SK-N-SH (cell line): Measurements from ENCODE around the gene IRF2BPL. TPM values are rescaled to one million over a fixed set of nuclear protein-coding genes. Genes with fewer than 3 reads are reported as not detected.

Source experiments
- CTCF ChIA-PET: fragments of 300-600, 350-600 bp; formaldehyde crosslinking; extraction: SDS; loops from one replicate; lab custom pipeline; 2021; lab: Yijun Ruan, JAX
- POLR2A ChIA-PET: fragments of 350-600 bp; sonication (Branson Sonifier 250); formaldehyde crosslinking; extraction: SDS; loops from one replicate; lab custom pipeline; 2020; ENCODE audit warnings: antibody characterized with exemption, inconsistent platforms; lab: Yijun Ruan, JAX
- DNase-seq: peaks from one replicate; pipeline ENCODE4 v3.0.0; 2012
- H2AFZ ChIP-seq: fragments of 200-600 bp; sonication (generic); 2 replicates; pipeline ENCODE4 v1.8.1; 2016; ENCODE audit warnings: antibody characterized with exemption, mild to moderate bottlenecking, low read depth
- H3F3A ChIP-seq: fragments of 200-600 bp; sonication (generic); replicated peaks from 2 replicates; pipeline ENCODE3; 2016; ENCODE audit warnings: antibody characterized with exemption, mild to moderate bottlenecking; ENCODE audit not compliant: insufficient read depth
- H3K27ac ChIP-seq, 2 experiments: fragments of 200-500 bp in 1 of 2; fragments of 200-600 bp in 1 of 2; sonication (Bioruptor generic) in 1 of 2; sonication (generic), shearing (Covaris generic) in 1 of 2; 2 replicates each; pipeline versions ENCODE4 v1.5.1 to v1.6.1; 2014 to 2016; ENCODE audit warnings: low read depth in 2 of 2, inconsistent platforms in 1 of 2, low read length in 1 of 2, mild to moderate bottlenecking in 1 of 2, mixed read lengths in 1 of 2
- H3K27me3 ChIP-seq: fragments of 200-600 bp; sonication (generic), shearing (Covaris generic); 2 replicates; pipeline ENCODE4 v1.6.1; 2016; ENCODE audit warnings: mixed run types; ENCODE audit not compliant: insufficient read depth
- H3K36me3 ChIP-seq, 2 experiments: fragments of 200-500 bp in 1 of 2; fragments of 200-600 bp in 1 of 2; sonication (Bioruptor generic) in 1 of 2; sonication (generic) in 1 of 2; replicated peaks in 1 of 2; 2 replicates each; pipeline versions ENCODE3 to v1.5.1; 2014 to 2016; ENCODE audit warnings: low read length in 1 of 2, mild to moderate bottlenecking in 1 of 2; ENCODE audit not compliant: insufficient read depth in 2 of 2, control insufficient read depth in 1 of 2
- H3K4me1 ChIP-seq, 2 experiments: fragments of 200-500 bp in 1 of 2; fragments of 200-600 bp in 1 of 2; sonication (Bioruptor generic) in 1 of 2; sonication (generic), shearing (Covaris generic) in 1 of 2; 2 replicates each; pipeline versions ENCODE4 v1.5.1 to v1.6.1; 2014 to 2016; ENCODE audit warnings: low read depth in 1 of 2, low read length in 1 of 2, mixed run types in 1 of 2; ENCODE audit not compliant: insufficient read depth in 2 of 2, control insufficient read depth in 1 of 2
- H3K4me2 ChIP-seq: fragments of 200-600 bp; sonication (generic), shearing (Covaris generic); 2 replicates; pipeline ENCODE4 v1.6.1; 2017; ENCODE audit warnings: mixed run types
- H3K4me3 ChIP-seq, 2 experiments: fragments of 200-500 bp in 1 of 2; fragments of 200-600 bp in 1 of 2; sonication (Bioruptor generic) in 1 of 2; sonication (generic), shearing (Covaris generic) in 1 of 2; 2 replicates each; pipeline versions ENCODE4 v1.5.1 to v1.8.1; 2014 to 2016; ENCODE audit warnings: low read depth in 2 of 2, inconsistent platforms in 1 of 2, low read length in 1 of 2, mild to moderate bottlenecking in 1 of 2, mixed read lengths in 1 of 2, moderate library complexity in 1 of 2
- H3K79me2 ChIP-seq: fragments of 200-600 bp; sonication (generic); 2 replicates; pipeline ENCODE4 v1.8.1; 2017; ENCODE audit warnings: mild to moderate bottlenecking; ENCODE audit not compliant: insufficient read depth
- H3K9ac ChIP-seq: fragments of 200-600 bp; sonication (generic); 2 replicates; pipeline ENCODE4 v1.6.1; 2017; ENCODE audit warnings: mixed run types
- H3K9me2 ChIP-seq: fragments of 200-600 bp; sonication (generic); 2 replicates; pipeline ENCODE4 v1.6.1; 2017; ENCODE audit warnings: mixed run types
- H3K9me3 ChIP-seq: fragments of 200-600 bp; sonication (generic); 2 replicates; pipeline ENCODE4 v1.6.1; 2017; ENCODE audit warnings: mixed run types, mild to moderate bottlenecking, moderate library complexity
- H4K20me1 ChIP-seq: fragments of 200-600 bp; sonication (generic); 2 replicates; pipeline ENCODE4 v1.6.1; 2017; ENCODE audit warnings: mild to moderate bottlenecking, mixed run types; ENCODE audit not compliant: insufficient read depth
- ELF1 ChIP-seq: IDR thresholded peaks from 2 replicates; pipeline ENCODE4 v1.4.0; 2012
- EZH2phosphoT487 ChIP-seq: fragments of 200-600 bp; sonication (generic); IDR thresholded peaks from 2 replicates; pipeline ENCODE4 v1.6.1; 2017; ENCODE audit warnings: low read depth, mixed run types, mild to moderate bottlenecking, antibody characterized with exemption, moderate library complexity, borderline replicate concordance
- FOXM1 ChIP-seq: IDR thresholded peaks from 2 replicates; pipeline ENCODE4 v1.4.0; 2012; ENCODE audit warnings: low read depth, mild to moderate bottlenecking
- GABPA ChIP-seq: IDR thresholded peaks from 2 replicates; pipeline ENCODE4 v1.4.0; 2012; ENCODE audit warnings: low read depth, mild to moderate bottlenecking
- GATA2 ChIP-seq: sonication (generic); formaldehyde crosslinking; IDR thresholded peaks from 2 replicates; pipeline ENCODE4 v1.5.0; 2020; ENCODE audit warnings: mild to moderate bottlenecking, missing genetic modification reagents
- JUND ChIP-seq: IDR thresholded peaks from 2 replicates; pipeline ENCODE4 v1.4.0; 2012
- MEF2A ChIP-seq: IDR thresholded peaks from 2 replicates; pipeline ENCODE4 v1.4.0; 2012; ENCODE audit warnings: low read depth, borderline replicate concordance
- POLR2AphosphoS5 ChIP-seq: IDR thresholded peaks from 2 replicates; pipeline ENCODE4 v1.6.1; 2012; ENCODE audit warnings: low read depth, low read length
- RAD21 ChIP-seq: IDR thresholded peaks from 2 replicates; pipeline ENCODE4 v1.6.1; 2012; ENCODE audit warnings: mild to moderate bottlenecking, low read length
- RCOR1 ChIP-seq: fragments of 150-350 bp; IDR thresholded peaks from 2 replicates; pipeline ENCODE4 v1.6.1; 2017; ENCODE audit warnings: antibody characterized with exemption, low read length
- RFX5 ChIP-seq: IDR thresholded peaks from 2 replicates; pipeline ENCODE4 v1.6.1; 2012; ENCODE audit warnings: mild to moderate bottlenecking, improper control_type of control experiment, low read length
- RXRA ChIP-seq: IDR thresholded peaks from 2 replicates; pipeline ENCODE4 v1.4.0; 2012; ENCODE audit warnings: low read depth, mild to moderate bottlenecking, borderline replicate concordance
- SIN3A ChIP-seq: IDR thresholded peaks from 2 replicates; pipeline ENCODE4 v1.6.1; 2012; ENCODE audit warnings: low read depth, mild to moderate bottlenecking, low read length, moderate library complexity, borderline replicate concordance
- TAF1 ChIP-seq: IDR thresholded peaks from 2 replicates; pipeline ENCODE4 v1.6.1; 2012; ENCODE audit warnings: low read depth, mild to moderate bottlenecking, low read length, moderate library complexity, borderline replicate concordance
- TCF12 ChIP-seq: IDR thresholded peaks from 2 replicates; pipeline ENCODE4 v1.4.0; 2012
- WGBS: methylation state at CpG from one replicate; pipeline ENCODE4 v1.1.6; 2017; ENCODE audit warnings: low lambda C conversion rate; 5-methylcytosine and 5-hydroxymethylcytosine counted together
- polyA plus RNA-seq, 3 experiments: library from polyadenylated mRNA; depleted of rRNA; stranded (reverse); fragments of >200 nt; gene quantifications; 2 replicates each; pipeline ENCODE4 v1.2.3, GENCODE V29; 2012
- TF ChIP-seq, protein P1 (sequence below): IDR thresholded peaks from 2 replicates; pipeline ENCODE4 v1.4.0; 2012; ENCODE audit warnings: low read depth, borderline replicate concordance
- TF ChIP-seq, protein P2 (sequence below): IDR thresholded peaks from 2 replicates; pipeline ENCODE4; 2012
- TF ChIP-seq, protein P3 (sequence below): fragments of 200-600 bp; sonication (generic); IDR thresholded peaks from 2 replicates; pipeline ENCODE4 v1.6.1; 2017; ENCODE audit warnings: antibody characterized with exemption, mild to moderate bottlenecking, moderate library complexity

Gene IRF2BPL
- polyA plus RNA-seq, 1 of the 3 experiments (the other 2 are of a cell fraction) = 17.1 TPM

DNA sequence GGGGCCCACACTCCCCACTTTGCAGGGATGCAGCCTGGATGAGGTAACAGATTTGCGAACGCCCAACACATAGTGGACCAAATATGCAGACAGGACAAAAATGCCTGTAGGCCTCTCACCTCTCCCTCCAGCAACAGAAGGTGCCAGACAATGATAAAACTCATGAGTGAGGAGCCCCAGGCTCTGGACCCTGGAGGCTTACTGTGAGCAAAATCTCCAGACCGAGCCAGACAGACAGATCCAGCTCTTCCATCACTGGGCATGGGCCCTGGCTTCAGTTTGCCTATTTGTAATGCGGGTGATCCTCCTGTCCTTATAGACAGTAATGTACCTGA lies 42.3 kb downstream of the IRF2BPL start:
- CTCF ChIA-PET = interaction anchor here (0.7 to 0.9 kb wide), 2 partner anchors 38 to 110 kb away, joined by 3 to 5 read pairs; no protein-coding TSS in a partner anchor
- peak overlapping the region in 1 of 2 experiments; percentile 40; a peak in 1 of 4 replicates for H3K27ac ChIP-seq
- no peak overlapping the region for H3K4me3 ChIP-seq
- no peak overlapping the region for H3K9ac ChIP-seq
- H3K4me2 ChIP-seq = no peak overlapping the region
- peaks cover 4% of the 10 kb centered on the region; the same call in 1 of the 2 replicates for H3K9me3 ChIP-seq
- no peaks in the 10 kb centered on the region for H3K9me2 ChIP-seq
- DNase-seq = no peak
- no peaks in the 10 kb centered on the region for H3K27me3 ChIP-seq
- POLR2A ChIA-PET = interaction anchor here (1.2 to 1.4 kb wide), 2 partner anchors 24 to 30 kb away, joined by 3 to 5 read pairs; no protein-coding TSS in a partner anchor
- 100% methylated on average over 2 of the region's 4 CpGs for WGBS
- H3K4me1 ChIP-seq = peaks cover 11 to 33% of the 10 kb centered on the region in 2 experiments; a peak in 3 of 4 replicates
- H3F3A ChIP-seq = no peaks in the 10 kb centered on the region
- no peaks in the 10 kb centered on the region for H4K20me1 ChIP-seq
- TF ChIP-seq RAD21 (no peak), RXRA (no peak), GABPA (no peak), RCOR1 (no peak), JUND (no peak)
- TF ChIP-seq, protein P1, sequence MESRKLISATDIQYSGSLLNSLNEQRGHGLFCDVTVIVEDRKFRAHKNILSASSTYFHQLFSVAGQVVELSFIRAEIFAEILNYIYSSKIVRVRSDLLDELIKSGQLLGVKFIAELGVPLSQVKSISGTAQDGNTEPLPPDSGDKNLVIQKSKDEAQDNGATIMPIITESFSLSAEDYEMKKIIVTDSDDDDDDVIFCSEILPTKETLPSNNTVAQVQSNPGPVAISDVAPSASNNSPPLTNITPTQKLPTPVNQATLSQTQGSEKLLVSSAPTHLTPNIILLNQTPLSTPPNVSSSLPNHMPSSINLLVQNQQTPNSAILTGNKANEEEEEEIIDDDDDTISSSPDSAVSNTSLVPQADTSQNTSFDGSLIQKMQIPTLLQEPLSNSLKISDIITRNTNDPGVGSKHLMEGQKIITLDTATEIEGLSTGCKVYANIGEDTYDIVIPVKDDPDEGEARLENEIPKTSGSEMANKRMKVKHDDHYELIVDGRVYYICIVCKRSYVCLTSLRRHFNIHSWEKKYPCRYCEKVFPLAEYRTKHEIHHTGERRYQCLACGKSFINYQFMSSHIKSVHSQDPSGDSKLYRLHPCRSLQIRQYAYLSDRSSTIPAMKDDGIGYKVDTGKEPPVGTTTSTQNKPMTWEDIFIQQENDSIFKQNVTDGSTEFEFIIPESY = no peak
- TF ChIP-seq, protein P2, sequence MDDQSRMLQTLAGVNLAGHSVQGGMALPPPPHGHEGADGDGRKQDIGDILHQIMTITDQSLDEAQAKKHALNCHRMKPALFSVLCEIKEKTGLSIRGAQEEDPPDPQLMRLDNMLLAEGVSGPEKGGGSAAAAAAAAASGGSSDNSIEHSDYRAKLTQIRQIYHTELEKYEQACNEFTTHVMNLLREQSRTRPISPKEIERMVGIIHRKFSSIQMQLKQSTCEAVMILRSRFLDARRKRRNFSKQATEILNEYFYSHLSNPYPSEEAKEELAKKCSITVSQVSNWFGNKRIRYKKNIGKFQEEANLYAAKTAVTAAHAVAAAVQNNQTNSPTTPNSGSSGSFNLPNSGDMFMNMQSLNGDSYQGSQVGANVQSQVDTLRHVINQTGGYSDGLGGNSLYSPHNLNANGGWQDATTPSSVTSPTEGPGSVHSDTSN = no peak
- no peaks in the 10 kb centered on the region for H3K36me3 ChIP-seq
- no peaks in the 10 kb centered on the region for H3K79me2 ChIP-seq
- H2AFZ ChIP-seq = no peak overlapping the region; the same call in 1 of the 2 replicates

DNA sequence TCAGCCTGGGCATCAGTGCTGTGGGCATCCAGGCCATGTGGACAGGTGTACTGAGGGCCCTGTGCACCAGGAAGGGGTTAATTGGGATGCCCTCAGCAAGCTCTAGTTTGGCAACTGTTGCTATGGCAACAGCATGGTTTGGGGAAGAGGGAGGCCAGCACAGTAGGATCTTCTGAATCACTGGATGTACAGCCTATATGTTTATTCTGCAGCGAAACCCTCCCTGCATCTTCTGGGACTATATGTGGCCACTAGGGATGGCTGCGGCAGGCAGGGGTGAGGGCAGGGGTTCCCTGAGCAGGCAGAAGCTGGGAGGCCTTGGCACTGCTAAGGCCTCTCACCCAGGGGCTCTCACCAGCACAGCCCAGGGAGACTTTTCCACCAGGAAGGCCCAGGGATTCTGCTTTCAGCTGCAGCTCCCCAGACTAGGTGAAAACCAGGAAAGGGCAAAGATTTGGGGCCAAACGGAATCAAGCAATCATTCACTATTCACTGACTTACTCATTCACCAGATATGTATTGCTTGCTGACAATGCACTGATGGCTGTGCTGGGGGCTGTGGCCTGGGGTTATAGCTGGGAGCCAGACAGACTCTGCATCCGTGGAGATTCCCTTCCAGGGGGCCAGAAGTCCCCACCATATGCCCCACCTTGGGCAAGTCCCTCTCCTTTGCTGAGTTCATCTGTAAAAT lies 42.8 kb downstream of the IRF2BPL start:
- Histone ChIP-seq H3K27ac (peak overlapping the region in 1 of 2 experiments; percentile 40; a peak in 1 of 4 replicates), H3K9me3 (peaks cover 4% of the 10 kb centered on the region; the same call in 1 of the 2 replicates), H3K79me2 (no peaks in the 10 kb centered on the region), H3K4me1 (peaks cover 11 to 33% of the 10 kb centered on the region in 2 experiments; a peak in 3 of 4 replicates), H3K9me2 (no peaks in the 10 kb centered on the region), H2AFZ (no peak overlapping the region; the same call in 1 of the 2 replicates), H3K4me2 (no peak overlapping the region), H3K27me3 (no peaks in the 10 kb centered on the region), H4K20me1 (no peaks in the 10 kb centered on the region), H3F3A (no peaks in the 10 kb centered on the region), H3K4me3 (no peak overlapping the region), H3K9ac (no peak overlapping the region), H3K36me3 (no peaks in the 10 kb centered on the region)
- CTCF ChIA-PET = interaction anchor here (0.7 to 2.1 kb wide), 3 partner anchors 39 to 110 kb away, joined by 3 to 9 read pairs (median 5); no protein-coding TSS in a partner anchor
- 42% methylated on average over 2 of the region's 4 CpGs for WGBS
- POLR2A ChIA-PET = interaction anchor here (1.2 to 1.4 kb wide), 2 partner anchors 23 to 30 kb away, joined by 3 to 5 read pairs; no protein-coding TSS in a partner anchor
- no peak for DNase-seq
- TF ChIP-seq SIN3A (no peak), EZH2phosphoT487 (no peak), RFX5 (peak; percentile 45; the same call in 1 of the 2 replicates), TAF1 (no peak), FOXM1 (no peak), ELF1 (no peak), TCF12 (0 out of 2 replicates have a peak, but pooled peaks have one; percentile 12), POLR2AphosphoS5 (no peak), MEF2A (no peak), GATA2 (CRISPR knock-in tag) (no peak), RXRA (no peak)
- TF ChIP-seq, protein P2 = peak; percentile 51; the same call in 1 of the 2 replicates
- TF ChIP-seq, protein P1 = no peak
- TF ChIP-seq, protein P3, sequence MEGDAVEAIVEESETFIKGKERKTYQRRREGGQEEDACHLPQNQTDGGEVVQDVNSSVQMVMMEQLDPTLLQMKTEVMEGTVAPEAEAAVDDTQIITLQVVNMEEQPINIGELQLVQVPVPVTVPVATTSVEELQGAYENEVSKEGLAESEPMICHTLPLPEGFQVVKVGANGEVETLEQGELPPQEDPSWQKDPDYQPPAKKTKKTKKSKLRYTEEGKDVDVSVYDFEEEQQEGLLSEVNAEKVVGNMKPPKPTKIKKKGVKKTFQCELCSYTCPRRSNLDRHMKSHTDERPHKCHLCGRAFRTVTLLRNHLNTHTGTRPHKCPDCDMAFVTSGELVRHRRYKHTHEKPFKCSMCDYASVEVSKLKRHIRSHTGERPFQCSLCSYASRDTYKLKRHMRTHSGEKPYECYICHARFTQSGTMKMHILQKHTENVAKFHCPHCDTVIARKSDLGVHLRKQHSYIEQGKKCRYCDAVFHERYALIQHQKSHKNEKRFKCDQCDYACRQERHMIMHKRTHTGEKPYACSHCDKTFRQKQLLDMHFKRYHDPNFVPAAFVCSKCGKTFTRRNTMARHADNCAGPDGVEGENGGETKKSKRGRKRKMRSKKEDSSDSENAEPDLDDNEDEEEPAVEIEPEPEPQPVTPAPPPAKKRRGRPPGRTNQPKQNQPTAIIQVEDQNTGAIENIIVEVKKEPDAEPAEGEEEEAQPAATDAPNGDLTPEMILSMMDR = no peak
